ENCODE data around the gene CNTROB.

Gene CNTROB

GRCh38 chr17:7910281-7910680 lies 21.7 kb upstream of the CNTROB start:
- DNase-seq = no peak

GRCh38 chr17:7910711-7911110 lies 21.3 kb upstream of the CNTROB start:
- DNase-seq = no peak

- no peak for DNase-seq
These were observed 20.9 kb upstream of the CNTROB start for GRCh38 chr17:7911116-7911515.

- peak; percentile 55 for DNase-seq
These were observed 19.0 kb upstream of the CNTROB start for GRCh38 chr17:7912927-7913524.

GRCh38 chr17:7915179-7915610 lies 16.8 kb upstream of the CNTROB start:
- no peak for DNase-seq

- peak; percentile 87 for DNase-seq
These were observed 16.2 kb upstream of the CNTROB start, which contains the start of gene RNF227 for GRCh38 chr17:7915611-7916384. Gene RNF227 (minus strand): TSS chr17:7916289. CDS start chr17:7916195, 94 bp downstream.

GRCh38 chr17:7916385-7916682 lies 15.7 kb upstream of the CNTROB start:
- no peak for DNase-seq

GRCh38 chr17:7916808-7917207 lies 15.2 kb upstream of the CNTROB start:
- DNase-seq = peak; percentile 25

GRCh38 chr17:7922269-7922844 lies 9.6 kb upstream of the CNTROB start:
- DNase-seq = no peak

- peak; percentile 90 for DNase-seq
These were observed 9.0 kb upstream of the CNTROB start for GRCh38 chr17:7922845-7923628.

GRCh38 chr17:7927596-7927995 lies 4.4 kb upstream of the CNTROB start:
- no peak for DNase-seq

GRCh38 chr17:7929158-7930023 lies 2.6 kb upstream of the CNTROB start, which contains the start of gene KCNAB3:
Gene KCNAB3 (minus strand): TSS chr17:7929856. CDS start chr17:7929435, 421 bp downstream.
- peak; percentile 65 for DNase-seq

GRCh38 chr17:7930841-7931631 lies 970 bp upstream of the CNTROB start:
- no peak for DNase-seq

GRCh38 chr17:7932483-7932891 lies 481 bp downstream of the CNTROB start:
- DNase-seq = peak; percentile 41

- peak; percentile 27 for DNase-seq
These were observed 943 bp downstream of the CNTROB start for GRCh38 chr17:7932949-7933348.

- DNase-seq = no peak
These were observed 3.9 kb downstream of the CNTROB start for GRCh38 chr17:7935859-7936258.

GRCh38 chr17:7940034-7940433 lies 8.0 kb downstream of the CNTROB start:
- DNase-seq = no peak

GRCh38 chr17:7940743-7941142 lies 8.7 kb downstream of the CNTROB start:
- no peak for DNase-seq

GRCh38 chr17:7943291-7943690 lies 11.3 kb downstream of the CNTROB start:
- no peak for DNase-seq

- no peak for DNase-seq
These were observed 12.3 kb downstream of the CNTROB start for GRCh38 chr17:7944326-7944725.

GRCh38 chr17:7945651-7946050 lies 13.6 kb downstream of the CNTROB start:
- no peak for DNase-seq

Data from CD4-positive, alpha-beta T cell treated with Interleukin-17A for 4 hours (primary cell).